Stimulated activated CD8-positive, alpha-beta memory T cell treated with anti-CD3 and anti-CD28 coated beads, Interleukin-7, amount 100 ng/mL, for 1 hour (primary cell): ENCODE data around the gene FRY.
A peak's percentile ranks its signal among the peaks of the same experiment; 100 is the strongest.

Source experiments
- DNase-seq, 2 donors: peaks; one replicate each; pipeline ENCODE4 v3.0.0-alpha.2; 2020; ENCODE audit warnings: low read depth in 2 of 2

The FRY gene

DNA sequence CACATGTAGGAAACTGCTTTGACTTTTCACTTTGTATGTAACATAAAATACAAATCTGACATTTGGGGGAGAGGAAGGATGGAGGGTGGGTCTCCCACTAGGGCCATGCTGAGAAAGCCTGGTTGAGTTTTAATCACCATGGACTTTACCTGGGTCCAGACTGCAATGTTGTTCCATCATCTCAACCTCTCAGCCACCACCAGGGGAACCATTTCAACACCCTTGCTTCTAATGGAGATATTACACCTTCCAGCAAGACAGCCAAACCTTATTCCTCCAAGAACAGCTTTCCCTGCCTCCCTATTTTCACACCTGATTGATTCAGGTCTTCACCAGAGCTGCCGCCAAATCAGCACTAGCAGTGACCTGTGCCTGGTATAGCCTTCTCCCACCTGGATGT, 227.5 kb downstream of the FRY start:
- DNase-seq, result no peak

DNA sequence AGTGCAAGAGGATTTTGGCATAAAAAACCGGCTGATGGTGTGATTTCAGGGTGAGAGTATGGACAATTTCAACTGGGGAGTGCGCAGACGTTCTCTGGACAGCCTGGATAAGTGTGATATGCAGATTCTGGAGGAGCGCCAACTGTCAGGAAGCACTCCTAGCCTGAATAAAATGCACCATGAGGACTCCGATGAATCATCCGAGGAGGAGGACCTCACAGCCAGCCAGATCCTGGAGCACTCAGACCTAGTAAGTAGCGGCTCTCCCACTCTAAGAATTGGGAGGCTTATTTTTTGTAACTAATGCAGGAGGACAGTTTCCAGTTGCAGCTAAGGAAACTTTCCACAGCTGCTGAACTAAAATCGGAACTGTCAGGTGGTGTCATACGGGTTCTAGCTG, 230.0 kb downstream of the FRY start:
- DNase-seq, result no peak

DNA sequence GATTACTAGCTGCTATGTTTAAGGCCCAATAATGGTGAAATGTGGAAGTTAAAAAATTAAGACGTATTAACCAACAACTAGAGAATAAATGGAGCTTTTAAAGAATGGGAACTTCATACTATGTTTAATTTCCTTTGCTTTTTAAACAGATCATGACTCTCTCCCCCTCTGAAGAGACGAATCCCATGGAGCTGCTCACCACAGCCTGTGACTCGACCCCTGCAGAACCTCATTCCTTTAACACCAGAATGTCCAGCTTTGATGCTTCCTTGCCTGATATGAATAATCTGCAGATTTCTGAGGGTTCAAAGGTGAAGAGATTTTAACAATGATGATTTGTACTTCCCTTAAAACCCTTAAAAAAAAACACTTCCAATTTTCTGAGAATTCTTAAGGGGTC, 230.6 kb downstream of the FRY start:
- no peak for DNase-seq

DNA sequence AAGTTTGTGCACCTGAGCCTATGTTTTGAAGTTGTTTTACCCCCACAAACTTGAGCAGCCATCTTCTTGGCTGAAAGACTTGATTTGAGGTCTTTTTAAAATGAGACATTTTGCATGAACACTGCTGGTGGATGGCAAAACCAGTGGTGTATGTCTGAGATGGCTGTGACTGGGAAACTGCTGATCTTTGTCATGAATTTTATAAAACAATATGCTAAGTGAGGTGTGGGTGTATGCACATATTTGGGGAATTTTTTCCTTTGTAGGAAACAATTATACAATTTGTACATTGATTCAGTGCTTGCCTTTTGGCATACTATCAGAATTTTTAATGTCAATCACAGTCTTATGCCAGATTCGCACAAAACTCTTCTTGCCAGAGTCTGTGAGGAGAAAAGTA, 231.0 kb downstream of the FRY start:
- no peak for DNase-seq

DNA sequence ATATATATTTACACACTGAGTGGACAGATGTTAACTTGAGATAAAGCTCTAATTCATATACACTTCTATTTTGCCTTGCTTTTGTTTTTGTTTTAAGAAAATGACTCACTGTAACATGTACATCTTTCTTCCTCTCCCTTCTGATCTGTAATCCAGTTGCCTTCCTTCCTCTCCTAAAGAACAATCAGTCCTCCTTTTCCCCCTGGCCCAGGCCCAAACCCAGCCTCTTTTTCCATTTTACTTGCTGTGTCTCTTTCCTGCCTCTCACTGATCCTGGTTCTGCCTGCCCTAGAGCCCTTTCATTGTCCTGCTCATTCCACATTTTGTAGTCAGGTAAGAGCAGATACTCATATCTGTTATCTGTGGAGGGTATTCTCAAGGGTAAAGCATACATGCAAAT, 232.8 kb downstream of the FRY start:
- no peak for DNase-seq

DNA sequence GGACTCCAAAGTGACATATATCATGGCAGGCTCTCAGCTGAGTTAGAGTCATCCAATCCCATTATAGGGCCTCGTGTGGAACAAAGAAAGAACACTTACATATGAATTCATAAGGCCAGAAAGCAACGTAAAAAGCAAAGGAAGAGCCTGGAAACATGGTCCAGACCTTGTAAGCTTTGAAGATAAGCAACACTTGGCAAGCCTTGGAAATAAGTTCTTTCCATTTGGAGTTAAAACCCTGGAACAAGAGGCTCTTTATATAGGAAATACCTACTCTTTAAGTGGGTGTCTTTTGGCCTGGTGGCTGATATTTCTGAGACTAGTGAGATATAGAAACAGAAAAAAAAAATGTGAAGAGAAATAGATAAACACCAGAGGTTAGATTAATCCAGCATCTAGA, 234.2 kb downstream of the FRY start:
- DNase-seq, result no peak

DNA sequence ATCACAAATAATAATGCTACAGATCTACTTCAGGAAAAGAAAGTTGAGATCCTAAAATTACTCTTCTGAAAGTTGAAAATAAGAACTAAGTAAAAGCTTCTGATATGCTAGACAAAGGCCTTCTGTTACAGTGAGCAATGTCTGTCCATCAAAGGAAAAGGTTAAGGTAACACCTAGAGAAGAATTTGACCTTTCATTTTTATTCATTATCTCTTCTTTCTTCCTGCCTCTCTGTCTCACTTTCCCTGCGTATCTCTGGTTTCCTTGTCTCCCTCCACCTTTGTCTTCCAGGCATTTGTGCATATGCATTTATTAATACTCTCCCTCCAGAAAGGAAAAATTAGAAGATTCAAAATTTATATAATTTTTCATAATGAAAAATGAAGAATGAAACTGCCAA, 234.6 kb downstream of the FRY start:
- DNase-seq, result no peak

DNA sequence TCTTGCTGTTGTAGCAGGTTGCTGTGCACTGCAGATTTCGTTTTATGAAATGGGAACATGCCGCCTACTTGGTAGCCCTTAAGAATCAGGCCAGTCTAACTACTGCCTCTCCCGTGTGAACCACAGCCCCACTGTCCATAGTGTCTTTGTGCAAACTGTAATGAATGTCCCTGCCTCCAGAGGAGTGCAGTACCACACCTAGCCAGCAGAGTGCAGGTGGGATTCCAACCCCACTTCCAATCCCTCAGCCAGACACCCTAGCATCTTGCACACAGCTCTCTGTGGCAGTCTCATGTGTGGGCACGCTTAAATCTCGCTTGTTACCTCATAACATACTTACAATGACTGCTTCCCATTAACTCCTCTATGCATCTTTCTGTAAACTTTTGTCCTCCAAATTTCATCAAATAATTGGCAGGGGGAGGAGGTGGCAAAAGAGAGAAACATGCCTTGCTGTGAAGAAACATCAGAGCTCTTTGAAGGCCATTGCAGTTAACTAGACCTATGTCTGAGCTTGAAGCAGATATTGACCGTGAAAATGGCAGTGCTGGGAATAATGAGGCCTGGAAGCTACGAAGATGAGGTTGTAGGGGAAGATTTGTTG, 236.4 kb downstream of the FRY start:
- peak in 1 of 2 donors; percentile 6 for DNase-seq

DNA sequence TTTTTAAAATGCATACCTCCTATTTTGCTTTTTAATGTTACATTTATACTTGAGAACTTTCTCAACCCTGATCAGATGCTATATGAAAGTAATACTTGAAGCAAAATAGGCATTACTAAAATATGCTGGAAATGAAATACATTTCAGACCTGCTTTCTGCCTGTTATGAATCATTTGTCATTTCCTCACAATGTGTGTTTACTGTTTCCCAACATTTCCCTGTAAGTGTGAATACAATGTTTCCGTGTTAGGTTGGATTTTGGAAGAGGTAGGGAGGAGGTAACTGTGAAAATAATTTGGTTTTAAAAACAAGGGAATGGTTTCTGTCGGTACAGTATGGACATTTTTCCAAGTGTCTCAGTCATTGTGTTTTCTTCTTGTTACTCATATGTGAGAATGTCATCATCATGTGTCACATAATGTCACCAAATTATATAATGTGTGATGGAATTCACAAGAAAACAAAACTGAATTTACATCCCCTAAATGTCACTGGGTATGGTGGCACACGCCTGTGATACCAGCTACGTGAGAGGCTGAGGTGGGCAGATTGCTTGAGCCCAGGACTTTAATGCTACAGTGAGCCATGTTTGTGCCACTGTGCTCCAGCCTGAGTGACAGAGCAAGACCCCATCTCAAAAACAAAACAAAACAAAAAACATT, 240.6 kb downstream of the FRY start:
- DNase-seq, result no peak

DNA sequence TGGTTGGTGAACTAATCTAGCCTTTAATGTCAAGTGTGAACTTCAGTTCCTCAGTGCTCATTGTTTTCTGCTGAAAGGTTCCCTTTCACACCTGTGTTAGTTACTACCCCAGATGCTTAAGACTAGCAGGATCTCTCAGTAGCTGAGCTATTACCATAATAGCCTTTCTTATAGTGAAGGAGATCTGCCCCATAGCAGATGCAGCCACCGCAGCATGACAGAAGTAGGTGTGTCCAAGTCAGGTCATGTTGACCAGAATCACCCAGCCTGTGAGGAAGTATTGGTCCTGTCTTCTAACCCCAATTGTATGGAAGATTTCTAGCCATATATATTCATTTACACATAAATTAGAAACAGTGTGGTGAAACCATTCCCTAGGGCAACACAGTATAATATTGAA, 246.3 kb downstream of the FRY start:
- no peak for DNase-seq

DNA sequence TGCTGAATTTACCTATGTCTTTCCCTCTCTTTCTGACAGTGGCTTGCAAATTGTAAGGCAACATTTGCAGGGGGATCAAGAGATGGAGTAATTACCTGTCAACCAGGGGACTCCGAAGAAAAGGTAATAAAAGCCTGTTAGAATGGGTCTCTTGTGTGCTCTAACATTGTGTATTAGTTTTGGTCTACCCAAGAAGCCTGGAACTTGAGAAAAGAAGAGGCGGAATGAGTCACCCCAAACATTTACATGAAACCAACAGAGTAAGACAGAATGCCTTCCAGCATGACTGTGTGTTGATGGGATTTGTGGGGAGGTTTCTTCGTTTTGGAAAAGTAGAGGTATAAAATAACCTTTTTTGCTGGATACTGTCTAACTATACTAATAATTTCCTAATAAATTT, 246.9 kb downstream of the FRY start:
- no peak for DNase-seq

DNA sequence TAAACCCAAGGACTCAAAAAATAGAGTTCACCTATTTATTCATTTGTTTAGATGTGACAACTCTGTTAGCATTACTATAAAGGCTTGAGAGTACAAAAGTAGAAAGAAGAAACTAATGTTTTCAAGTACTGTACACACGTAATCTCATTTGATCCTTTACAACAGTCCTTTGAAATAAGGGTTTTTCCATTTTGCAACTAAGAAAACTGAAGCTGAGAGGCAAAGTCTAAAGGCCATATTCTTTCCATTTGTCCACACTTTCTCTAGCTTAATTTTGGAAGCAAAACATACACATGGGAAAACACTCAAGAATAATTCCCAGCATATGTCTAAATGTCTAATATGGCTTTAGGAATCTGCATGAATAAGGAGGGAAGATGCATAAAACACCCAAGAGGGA, 249.5 kb downstream of the FRY start:
- no peak for DNase-seq

DNA sequence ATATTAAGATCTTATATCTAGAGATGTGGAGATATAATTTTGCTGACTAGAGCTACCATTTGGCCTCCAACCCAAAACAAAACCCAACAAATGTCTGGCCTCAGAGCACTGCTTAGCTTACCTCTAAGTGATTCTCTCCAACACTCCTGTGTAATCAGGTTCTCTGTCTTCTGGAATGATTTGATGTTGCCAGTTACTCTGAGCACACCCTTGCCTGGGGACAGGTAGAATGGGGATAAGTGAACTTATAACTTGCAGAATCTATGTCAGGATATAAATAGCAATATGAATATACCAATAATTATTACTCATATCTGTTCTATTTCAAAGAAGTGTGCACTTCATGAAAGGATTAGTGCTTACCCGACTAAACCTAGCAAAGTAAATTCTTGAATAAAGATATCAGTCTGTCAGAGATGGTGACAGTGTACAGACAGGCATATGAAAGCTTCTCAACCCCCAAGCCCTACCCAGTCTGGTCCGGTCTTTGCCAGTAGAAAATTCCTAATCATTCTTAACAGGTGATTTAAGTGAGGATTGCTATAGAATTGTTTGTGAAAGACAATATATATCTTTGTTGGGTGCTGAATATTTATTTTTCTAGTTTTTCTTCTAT, 250.6 kb downstream of the FRY start:
- no peak for DNase-seq

DNA sequence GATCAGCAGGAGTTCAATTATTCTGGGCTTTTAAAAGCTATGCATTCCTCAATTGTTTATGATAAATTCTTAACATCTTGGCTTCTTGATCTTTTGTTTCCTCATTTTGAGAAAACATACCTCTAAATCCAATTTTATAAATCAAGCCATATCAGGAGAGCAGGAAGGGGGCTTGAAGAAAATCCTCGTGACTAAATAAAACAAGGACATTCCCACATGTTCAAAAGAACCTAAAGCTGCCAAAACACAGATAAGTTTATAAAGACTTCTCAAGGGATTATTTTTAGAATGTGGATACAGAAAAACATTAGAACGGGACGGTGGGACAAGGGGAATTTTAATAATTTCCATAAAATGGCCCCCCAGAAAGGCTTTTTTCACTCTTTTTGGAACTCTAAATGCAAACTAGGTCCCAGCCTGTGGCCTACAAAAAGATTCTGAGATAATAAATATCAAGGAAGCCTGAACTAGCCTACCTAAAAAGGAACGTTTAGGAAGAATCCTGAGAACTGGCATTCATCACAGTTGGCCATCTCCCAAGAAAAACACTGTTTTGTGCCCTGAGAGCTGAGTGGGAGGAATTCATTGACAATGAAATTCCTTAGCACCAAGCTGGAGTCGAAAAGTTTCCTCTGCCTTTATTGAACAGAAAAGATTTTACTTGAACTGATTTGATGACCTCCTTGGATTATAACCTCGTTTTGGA, 253.5 kb downstream of the FRY start:
- no peak for DNase-seq

DNA sequence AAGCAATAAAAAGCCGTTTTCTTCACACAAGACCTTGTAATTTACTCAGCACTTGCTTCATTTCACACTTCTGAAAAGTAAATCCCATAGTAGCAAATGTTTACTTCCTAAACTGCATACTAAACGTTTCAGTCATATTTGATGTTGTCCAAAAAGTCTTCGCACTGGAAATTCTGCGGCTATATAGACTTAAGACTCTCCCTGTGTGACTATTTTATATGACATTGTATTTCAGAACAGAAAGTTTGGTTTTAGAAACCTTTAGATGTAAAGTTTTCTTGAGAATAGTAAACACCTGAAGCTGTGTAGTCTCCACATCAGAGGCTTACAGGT, 254.0 kb downstream of the FRY start:
- DNase-seq, result no peak

DNA sequence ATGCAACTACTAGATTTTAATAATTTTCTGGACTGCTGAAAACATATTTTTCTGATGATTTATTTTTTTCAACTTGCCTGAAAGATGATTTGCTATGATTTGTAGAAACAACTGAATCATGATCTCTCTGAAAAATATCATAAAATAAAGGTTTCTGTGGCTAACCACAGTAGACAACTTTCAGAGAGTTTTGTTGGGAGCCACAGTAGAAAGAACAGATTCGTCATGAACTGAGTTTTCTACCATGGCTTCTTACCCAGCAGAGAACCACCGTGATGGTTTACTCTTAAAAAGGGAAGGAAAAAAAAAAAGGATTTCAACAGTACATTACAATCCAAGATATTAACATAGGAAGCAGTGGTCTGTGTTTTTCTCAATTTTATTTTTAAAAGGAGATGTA, 265.6 kb downstream of the FRY start:
- no peak for DNase-seq

DNA sequence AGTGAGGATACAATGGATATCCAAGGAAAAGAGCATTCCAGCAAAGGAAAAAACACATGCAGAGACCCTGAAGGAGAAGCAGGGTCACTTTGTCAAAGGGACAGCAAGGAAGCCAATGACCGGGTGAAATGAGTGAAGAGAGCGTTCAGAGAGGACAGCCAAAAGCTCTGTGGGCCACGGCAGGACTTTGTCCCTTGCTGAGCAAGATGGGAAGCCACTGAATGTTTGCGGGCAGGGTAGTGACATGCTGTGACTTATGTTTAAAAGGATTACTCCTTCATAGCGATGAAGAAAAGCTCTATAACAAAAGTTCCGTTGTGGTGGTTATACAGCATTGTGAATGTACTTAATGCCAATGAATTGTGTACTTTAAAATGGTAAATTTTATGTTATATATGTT, 267.1 kb downstream of the FRY start:
- DNase-seq, result no peak

DNA sequence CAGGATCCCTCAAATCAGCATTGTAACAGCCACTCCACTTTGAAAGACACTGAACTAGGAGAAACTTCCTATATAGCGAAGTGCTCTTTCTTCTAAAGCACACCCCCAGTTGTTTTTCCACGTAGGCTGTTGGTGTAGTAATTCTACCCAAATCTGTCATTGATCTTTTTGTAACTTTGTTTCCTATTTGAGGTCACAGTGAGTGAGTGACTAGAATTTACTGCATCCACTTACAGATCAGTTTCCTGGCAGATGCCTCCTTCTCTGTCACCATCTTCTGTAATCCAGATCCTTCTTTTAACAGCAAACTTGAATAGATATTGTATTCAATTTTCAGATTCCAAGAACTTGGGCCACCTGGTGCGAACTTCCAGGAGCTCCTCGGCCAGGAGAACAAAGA, 268.3 kb downstream of the FRY start:
- no peak for DNase-seq

DNA sequence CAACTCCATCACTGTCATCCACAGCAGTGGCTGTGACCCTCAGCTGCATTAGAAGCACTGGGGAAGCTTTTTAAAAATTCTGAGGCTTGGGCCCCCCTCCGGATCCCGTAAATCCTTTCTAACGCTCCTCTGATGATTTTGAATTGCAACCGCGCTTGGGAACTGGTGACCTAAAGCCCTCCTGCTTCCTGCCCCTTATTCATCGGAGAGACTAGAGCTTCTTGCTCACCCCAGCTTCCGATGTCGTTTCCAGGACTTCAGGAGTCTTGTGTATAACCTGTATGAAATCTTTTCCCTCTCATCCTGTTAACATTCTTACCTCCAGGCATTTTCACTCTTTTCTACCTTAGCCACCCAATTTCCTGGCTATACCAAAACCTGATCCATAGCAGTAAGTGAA, 268.8 kb downstream of the FRY start:
- no peak for DNase-seq

DNA sequence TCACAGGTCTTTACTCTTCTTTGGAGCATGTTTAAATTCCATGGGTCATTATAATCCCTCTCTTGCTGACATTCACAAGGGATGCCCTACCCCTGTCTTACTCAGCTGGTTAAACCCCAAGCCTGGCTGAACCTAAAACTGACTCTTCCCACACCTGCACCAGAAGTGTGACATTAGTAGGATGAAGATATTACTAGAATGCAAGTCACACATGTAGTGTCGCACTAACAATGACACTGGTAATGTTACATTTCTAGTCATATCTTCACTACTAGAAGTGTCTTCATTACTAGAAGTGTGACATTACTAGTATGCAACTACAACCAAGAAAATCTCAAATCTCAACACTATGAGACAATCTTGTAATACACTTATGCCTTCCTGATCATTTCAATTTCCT, 269.3 kb downstream of the FRY start:
- no peak for DNase-seq

DNA sequence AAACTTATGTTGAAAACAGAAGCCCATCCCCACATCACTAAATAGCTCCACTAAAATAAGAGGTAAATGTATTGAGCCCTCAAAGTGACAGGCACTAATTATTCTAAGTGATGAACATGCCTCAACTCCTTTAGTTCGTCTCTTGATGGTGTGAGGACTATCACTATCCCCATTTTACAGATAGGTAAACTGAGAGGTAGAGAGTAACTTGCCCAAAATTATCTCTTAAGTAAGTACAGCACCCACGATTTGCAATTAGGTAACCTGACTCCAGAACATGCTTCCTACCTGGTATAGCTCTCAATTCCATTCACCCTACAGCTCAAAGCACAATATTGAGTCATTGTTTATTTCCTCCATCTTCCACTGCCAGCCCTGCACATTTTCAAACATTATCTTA, 270.9 kb downstream of the FRY start:
- no peak for DNase-seq

DNA sequence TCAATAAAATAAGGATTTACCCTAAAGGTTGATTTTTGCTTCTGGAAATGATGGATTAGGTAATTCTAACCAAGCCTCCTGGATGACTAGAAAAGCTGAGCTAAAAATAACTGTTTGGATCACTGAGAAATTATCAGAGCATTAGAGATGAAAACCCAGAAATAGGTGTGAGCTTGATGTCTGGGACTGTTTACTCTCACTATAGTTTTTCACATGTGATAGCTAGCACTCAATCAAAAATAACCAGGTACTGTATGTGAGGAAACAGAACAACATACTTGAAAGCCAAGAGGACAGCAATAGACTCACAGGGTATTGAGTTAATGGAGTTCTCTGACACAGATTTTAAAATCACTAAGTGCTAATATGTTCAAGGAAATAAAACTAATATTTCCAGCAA, 274.1 kb downstream of the FRY start:
- no peak for DNase-seq
